Activated CD8-positive, alpha-beta memory T cell treated with anti-CD3 and anti-CD28 coated beads, Interleukin-2, amount 10 ng/mL, durations not matched to agents 7 days and 5 days (primary cell): ENCODE measurements around the gene OVCH1. TPM values are rescaled to one million over a fixed set of nuclear protein-coding genes. Genes with fewer than 3 reads are reported as not detected.

Source experiments
- ATAC-seq: fragments of 150-1000 bp; cut with Tn5 transposase; one replicate; pipeline ENCODE4 v1.10.0; 2021; ENCODE audit warnings: moderate library complexity
- CTCF ChIA-PET: fragments of 350-600 bp; sonication (Branson Sonifier 250); formaldehyde crosslinking; loops from one replicate; lab custom pipeline; 2021; ENCODE audit warnings: antibody characterized with exemption; lab: Charles Lee
- DNase-seq: peaks from one replicate; pipeline ENCODE4 v3.0.0-alpha.2; 2020
- H3K27ac Mint-ChIP-seq: one replicate; pipeline ENCODE4 v1.8.0; 2021; ENCODE audit warnings: mild to moderate bottlenecking, mixed read lengths
- H3K27me3 Mint-ChIP-seq: one replicate; pipeline ENCODE4 v1.8.0; 2021; ENCODE audit warnings: mixed read lengths
- H3K36me3 Mint-ChIP-seq: one replicate; pipeline ENCODE4 v1.8.0; 2021; ENCODE audit warnings: mild to moderate bottlenecking, mixed read lengths
- H3K4me1 Mint-ChIP-seq: one replicate; pipeline ENCODE4 v1.8.0; 2021; ENCODE audit warnings: mixed read lengths
- H3K4me3 Mint-ChIP-seq: one replicate; pipeline ENCODE4 v1.8.0; 2021; ENCODE audit warnings: mild to moderate bottlenecking, moderate library complexity, mixed read lengths
- H3K9me3 Mint-ChIP-seq: one replicate; pipeline ENCODE4 v1.8.0; 2022; ENCODE audit warnings: low read depth, mixed read lengths
- total RNA-seq, 2 experiments: library from RNA; stranded (reverse); gene quantifications; one replicate each; pipeline ENCODE4 v1.2.3, GENCODE V29; 2021

OVCH1 gene
- total RNA-seq, 2 experiments from 2014 or later = not detected

DNA sequence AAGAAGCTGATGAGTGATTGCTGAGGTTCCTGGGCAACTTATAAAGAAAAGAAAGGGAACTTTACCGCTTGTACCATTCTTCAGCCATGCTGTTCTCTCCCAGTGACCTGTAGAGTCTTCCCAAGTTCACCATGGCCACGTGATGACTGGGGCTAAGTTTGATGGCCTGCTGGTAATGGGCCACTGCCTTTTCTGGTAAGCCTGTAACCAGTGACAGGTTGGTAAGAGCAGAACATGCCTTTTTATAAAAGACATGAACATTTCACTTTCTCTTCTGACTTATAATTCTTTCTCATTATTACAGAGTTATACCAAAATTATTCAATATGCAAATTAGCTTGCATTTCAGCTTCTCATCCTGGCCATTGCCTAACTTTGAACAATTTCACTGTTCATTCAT, 20.9 kb upstream of the OVCH1 start:
- CTCF ChIA-PET = interaction anchor here (1.2 to 1.7 kb wide), 2 partner anchors 9 to 1326 kb away, joined by 3 read pairs; no protein-coding TSS in a partner anchor
- peaks cover 8% of the 10 kb centered on the region for H3K27me3 Mint-ChIP-seq
- DNase-seq = no peak
- no peaks in the 10 kb centered on the region for H3K36me3 Mint-ChIP-seq
- H3K27ac Mint-ChIP-seq = no peak overlapping the region
- H3K4me1 Mint-ChIP-seq = no peaks in the 10 kb centered on the region
- no peaks in the 10 kb centered on the region for H3K9me3 Mint-ChIP-seq
- no peak overlapping the region for H3K4me3 Mint-ChIP-seq
- ATAC-seq = no peak

DNA sequence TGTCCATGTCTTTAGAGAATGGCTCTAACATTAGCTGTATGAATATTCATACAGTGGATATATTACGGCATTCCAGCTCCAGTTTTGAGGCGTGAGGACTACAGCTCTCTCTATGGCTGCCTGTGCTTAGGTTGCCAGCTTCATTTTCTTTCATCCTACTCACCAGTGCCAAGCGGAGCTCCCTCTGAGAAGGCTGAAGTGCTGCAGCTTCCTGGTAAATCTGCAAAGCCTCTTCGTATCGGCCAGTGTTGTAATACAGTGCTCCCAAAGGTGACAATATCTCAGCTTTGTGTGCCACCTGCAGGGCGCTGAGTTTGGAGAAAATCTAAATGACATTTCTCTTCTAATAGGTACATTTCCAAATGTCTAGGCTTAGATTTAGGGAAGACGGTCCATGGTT, 19.8 kb upstream of the OVCH1 start:
- Mint-ChIP-seq H3K27ac (no peak overlapping the region), H3K36me3 (no peaks in the 10 kb centered on the region), H3K4me3 (no peak overlapping the region), H3K27me3 (peaks cover 6% of the 10 kb centered on the region), H3K4me1 (no peaks in the 10 kb centered on the region), H3K9me3 (no peaks in the 10 kb centered on the region)
- CTCF ChIA-PET = no interaction called here
- DNase-seq (no peak), ATAC-seq (no peak)

DNA sequence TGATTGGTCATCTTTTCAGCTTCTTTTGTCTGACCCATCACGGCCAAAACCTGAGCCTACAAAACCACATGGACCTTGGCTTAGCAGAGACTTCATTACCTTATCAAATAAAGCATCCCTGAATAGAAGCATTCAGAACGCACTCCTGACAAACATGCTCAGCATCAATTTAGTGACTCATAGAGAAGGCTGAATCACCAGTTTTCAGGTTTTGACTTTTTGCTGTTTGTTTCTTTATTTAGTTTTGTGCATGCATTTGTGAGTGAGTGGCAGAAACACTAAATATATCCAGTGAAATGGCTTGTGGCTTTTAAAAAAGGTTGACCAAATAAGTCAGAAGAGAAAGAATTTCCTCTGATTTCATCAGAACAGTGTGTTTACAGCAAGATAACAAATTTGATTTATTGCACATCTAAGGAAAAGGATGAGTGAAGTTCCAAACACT, 19.0 kb upstream of the OVCH1 start:
- DNase-seq (no peak), ATAC-seq (no peak)
- no peaks in the 10 kb centered on the region for H3K9me3 Mint-ChIP-seq
- no peak overlapping the region for H3K4me3 Mint-ChIP-seq
- no peak overlapping the region for H3K27ac Mint-ChIP-seq
- CTCF ChIA-PET = no interaction called here
- no peaks in the 10 kb centered on the region for H3K4me1 Mint-ChIP-seq
- H3K27me3 Mint-ChIP-seq = peaks cover 9% of the 10 kb centered on the region
- no peaks in the 10 kb centered on the region for H3K36me3 Mint-ChIP-seq

DNA sequence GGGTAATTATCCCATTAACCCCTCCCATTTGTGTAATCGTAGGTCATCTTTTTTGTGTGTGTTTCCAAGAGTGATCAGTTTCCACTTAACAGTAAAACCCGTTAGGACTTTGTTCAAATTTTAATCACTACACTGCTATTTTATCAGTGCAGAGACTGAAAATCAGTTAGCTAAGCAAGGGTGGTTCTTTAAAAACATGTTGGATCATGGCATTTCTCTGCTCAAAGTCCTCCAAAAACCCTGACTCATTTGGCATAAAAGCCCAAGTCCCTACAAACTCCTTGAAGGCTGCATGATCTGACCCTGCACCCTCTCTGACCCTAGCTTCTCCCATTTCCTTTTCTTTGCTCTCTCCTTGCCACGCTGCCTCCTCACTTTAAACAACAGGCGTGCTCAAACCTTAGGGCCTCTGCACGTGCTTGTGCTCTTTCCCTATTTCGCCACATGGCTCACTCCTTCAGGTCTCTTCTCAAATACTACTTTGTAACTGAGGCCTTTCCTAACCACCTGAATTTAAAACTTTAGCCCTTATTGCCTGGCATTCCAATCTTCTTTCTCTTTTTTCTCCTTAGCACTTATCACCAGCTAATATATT, 13.2 kb upstream of the OVCH1 start:
- ATAC-seq = no peak
- Mint-ChIP-seq H3K36me3 (no peaks in the 10 kb centered on the region), H3K27me3 (peaks cover 16% of the 10 kb centered on the region), H3K9me3 (no peaks in the 10 kb centered on the region), H3K4me1 (no peaks in the 10 kb centered on the region), H3K4me3 (no peak overlapping the region), H3K27ac (no peak overlapping the region)
- DNase-seq = no peak
- CTCF ChIA-PET = no interaction called here

DNA sequence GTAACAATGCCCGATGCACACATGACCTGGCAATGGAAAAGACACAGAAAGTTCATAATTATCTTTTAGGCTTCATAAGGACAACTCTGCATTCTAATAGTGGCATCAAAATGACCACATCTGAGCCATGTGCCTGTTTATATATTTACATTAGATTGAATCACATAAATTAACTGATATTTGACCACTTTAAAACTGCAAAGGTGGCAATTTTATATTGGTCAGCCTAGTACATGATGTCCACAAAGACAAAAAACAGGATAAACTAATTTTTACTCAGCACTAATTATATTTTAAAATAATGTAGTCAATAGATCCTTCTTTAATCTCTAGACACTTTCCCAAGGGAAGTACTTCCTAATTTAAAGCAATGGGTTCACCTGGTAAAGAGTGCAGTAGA, 12.0 kb upstream of the OVCH1 start:
- no peak overlapping the region for H3K27ac Mint-ChIP-seq
- H3K36me3 Mint-ChIP-seq = no peaks in the 10 kb centered on the region
- no peaks in the 10 kb centered on the region for H3K4me1 Mint-ChIP-seq
- ATAC-seq = no peak
- CTCF ChIA-PET = interaction anchor here (1.7 kb wide), 1 partner anchor 11 kb away, joined by 4 read pairs; no protein-coding TSS in a partner anchor
- DNase-seq = no peak
- H3K27me3 Mint-ChIP-seq = peaks cover 15% of the 10 kb centered on the region
- no peak overlapping the region for H3K4me3 Mint-ChIP-seq
- H3K9me3 Mint-ChIP-seq = no peaks in the 10 kb centered on the region

DNA sequence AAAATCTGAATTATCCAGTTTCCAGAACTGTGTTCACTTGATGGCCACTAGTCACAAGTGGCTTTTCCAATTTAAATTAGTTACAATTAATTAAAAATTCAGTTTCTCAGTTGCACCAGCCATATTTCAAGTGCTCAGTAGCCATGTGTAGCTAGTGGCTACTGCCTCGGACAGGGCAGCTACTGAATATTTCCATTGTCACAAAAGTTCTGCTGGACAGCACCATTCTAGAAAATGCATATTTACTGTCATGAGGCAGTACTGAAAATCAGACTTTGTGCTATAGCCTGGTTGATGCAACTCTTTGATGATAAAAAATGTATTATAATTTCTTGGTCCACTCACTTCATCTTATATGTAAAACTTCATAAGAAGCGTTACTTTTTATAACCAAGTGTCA, 11.5 kb upstream of the OVCH1 start:
- no peak overlapping the region for H3K27ac Mint-ChIP-seq
- H3K9me3 Mint-ChIP-seq = no peaks in the 10 kb centered on the region
- no peaks in the 10 kb centered on the region for H3K36me3 Mint-ChIP-seq
- no peak for ATAC-seq
- DNase-seq = no peak
- CTCF ChIA-PET = interaction anchor here (1.7 kb wide), 1 partner anchor 11 kb away, joined by 4 read pairs; no protein-coding TSS in a partner anchor
- H3K27me3 Mint-ChIP-seq = peaks cover 15% of the 10 kb centered on the region
- no peaks in the 10 kb centered on the region for H3K4me1 Mint-ChIP-seq
- H3K4me3 Mint-ChIP-seq = no peak overlapping the region

DNA sequence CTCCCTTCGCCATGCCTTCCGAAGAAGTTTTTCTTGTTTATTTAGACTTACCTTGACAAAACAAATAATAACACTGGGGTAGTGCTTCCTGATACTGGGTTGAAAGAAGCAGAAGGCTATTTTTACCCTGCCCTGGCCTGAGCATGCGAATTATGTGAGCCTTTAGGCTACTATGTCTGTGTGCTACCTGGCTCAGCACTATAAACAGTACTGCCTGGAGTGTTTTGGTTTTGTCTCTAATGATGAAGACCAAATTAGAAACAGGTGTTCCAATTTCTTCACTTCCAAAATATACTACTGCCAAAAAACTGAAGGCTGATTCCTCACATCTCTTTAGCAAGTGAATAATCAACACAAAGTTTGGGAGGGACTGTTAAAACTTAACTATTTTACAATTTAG, 7.6 kb upstream of the OVCH1 start:
- DNase-seq = no peak
- Mint-ChIP-seq H3K36me3 (no peaks in the 10 kb centered on the region), H3K4me3 (no peak overlapping the region), H3K27me3 (peaks cover 16% of the 10 kb centered on the region), H3K27ac (no peak overlapping the region), H3K9me3 (no peaks in the 10 kb centered on the region), H3K4me1 (no peaks in the 10 kb centered on the region)
- CTCF ChIA-PET = no interaction called here
- no peak for ATAC-seq

DNA sequence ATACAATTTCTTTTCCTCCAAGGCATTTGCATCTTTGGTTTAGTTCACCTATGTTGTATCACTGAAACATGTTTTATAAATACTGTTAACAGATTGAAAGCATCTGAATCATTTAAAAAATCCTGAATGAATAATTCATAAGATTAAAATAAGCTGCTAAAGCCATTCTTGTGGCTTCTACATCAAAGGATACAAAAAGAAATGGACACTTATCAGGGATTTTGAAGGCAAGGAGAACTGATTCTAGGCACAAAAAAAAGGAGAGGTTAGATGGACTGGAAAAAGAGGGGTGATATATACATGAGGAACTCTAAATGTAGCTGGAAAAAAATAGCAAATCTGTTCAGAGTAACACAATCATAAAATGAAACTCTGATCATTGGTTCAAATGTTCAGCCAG, 5.8 kb upstream of the OVCH1 start:
- CTCF ChIA-PET = no interaction called here
- no peaks in the 10 kb centered on the region for H3K9me3 Mint-ChIP-seq
- ATAC-seq = no peak
- no peak overlapping the region for H3K27ac Mint-ChIP-seq
- no peaks in the 10 kb centered on the region for H3K36me3 Mint-ChIP-seq
- no peaks in the 10 kb centered on the region for H3K4me1 Mint-ChIP-seq
- no peak for DNase-seq
- peaks cover 17% of the 10 kb centered on the region for H3K27me3 Mint-ChIP-seq
- no peak overlapping the region for H3K4me3 Mint-ChIP-seq

DNA sequence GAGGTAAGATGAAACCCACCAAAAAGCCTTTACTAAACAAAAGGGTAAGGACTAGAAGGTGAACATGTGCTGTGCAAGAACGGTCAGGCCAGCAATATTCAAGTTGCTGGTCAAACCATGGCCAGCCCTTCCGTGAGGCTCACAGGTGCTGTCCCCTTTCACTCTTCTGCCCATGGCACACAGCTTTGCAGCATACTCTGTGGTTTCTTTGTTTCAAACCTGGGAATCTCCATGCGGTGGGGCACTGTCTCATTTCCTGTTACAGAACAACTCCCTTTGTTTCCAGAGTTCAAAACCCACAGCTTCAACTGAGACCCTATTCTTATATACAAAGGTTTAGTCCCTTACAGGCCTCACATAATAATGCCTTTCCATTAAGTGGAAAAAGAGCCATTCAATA, 1.7 kb upstream of the OVCH1 start:
- Mint-ChIP-seq H3K4me3 (no peak overlapping the region), H3K27ac (no peak overlapping the region), H3K9me3 (no peaks in the 10 kb centered on the region), H3K27me3 (peaks cover 5% of the 10 kb centered on the region), H3K4me1 (no peaks in the 10 kb centered on the region), H3K36me3 (no peaks in the 10 kb centered on the region)
- CTCF ChIA-PET = no interaction called here
- no peak for ATAC-seq
- DNase-seq = no peak

DNA sequence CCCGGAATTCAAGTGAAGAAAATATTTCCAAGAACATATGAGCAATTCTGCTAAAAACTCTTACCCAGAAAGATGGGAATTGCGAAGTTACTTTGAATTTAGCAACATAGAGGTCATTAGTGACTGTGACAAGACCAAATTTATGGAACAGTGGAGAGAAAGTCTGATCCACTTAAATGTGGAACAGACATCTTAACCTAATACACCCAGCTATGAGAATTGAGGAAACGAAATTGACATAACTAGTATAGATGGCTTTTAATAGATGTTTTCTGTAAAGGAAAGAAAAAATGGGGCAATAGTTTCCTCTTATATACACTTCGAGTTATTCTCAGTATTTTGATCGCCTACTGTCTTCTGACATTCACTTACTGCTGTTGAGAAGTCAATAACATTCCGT, 4.6 kb downstream of the OVCH1 start:
- H3K36me3 Mint-ChIP-seq = no peaks in the 10 kb centered on the region
- ATAC-seq (no peak), DNase-seq (no peak)
- CTCF ChIA-PET = no interaction called here
- no peaks in the 10 kb centered on the region for H3K9me3 Mint-ChIP-seq
- no peaks in the 10 kb centered on the region for H3K4me1 Mint-ChIP-seq
- H3K27me3 Mint-ChIP-seq = peaks cover 23% of the 10 kb centered on the region
- H3K27ac Mint-ChIP-seq = no peak overlapping the region
- H3K4me3 Mint-ChIP-seq = no peak overlapping the region

DNA sequence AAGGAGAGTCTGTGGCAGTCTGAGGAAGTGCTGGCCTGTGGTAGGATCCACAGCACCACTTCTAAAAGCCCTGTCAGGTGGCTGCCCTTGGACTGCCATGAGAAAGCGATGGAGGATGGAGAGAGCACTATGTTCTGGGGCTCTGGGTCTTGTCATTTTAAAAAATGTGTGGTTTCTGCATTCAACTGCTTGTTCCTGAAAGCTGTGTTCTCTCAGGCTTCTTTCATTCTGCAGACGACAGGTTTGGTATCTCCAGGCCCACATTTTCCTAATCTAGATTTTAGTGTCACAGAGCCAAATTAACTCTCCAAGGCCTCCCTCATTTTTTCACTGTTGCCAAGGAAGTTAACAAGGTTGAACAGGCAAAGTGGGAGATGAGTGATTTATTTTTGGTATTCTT, 10.5 kb downstream of the OVCH1 start:
- no peak for DNase-seq
- Mint-ChIP-seq H3K4me3 (no peak overlapping the region), H3K36me3 (no peaks in the 10 kb centered on the region), H3K9me3 (no peaks in the 10 kb centered on the region), H3K27ac (no peak overlapping the region), H3K4me1 (no peaks in the 10 kb centered on the region), H3K27me3 (peaks cover 23% of the 10 kb centered on the region)
- no peak for ATAC-seq
- CTCF ChIA-PET = no interaction called here

DNA sequence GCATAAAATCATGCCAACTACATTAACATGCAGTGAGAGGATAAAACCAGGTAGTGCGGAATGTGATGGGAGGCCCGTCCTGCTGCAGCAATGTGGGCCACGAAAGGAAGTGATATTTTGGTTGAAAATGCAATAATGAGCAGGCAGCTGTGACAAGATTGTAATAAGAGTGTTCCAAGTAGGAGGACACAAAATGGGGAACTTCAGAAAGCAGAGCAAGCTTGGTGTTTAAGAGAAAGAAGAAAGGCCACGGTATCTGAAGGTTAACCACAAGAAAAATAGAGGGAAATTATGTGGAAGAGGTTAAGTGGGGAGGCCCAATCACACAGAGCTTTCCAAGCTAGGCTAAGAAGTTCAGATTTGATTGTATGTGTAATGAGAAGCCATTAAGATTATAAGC, 34.3 kb downstream of the OVCH1 start:
- H3K9me3 Mint-ChIP-seq = no peaks in the 10 kb centered on the region
- no peaks in the 10 kb centered on the region for H3K4me1 Mint-ChIP-seq
- no peak overlapping the region for H3K27ac Mint-ChIP-seq
- no peak overlapping the region for H3K4me3 Mint-ChIP-seq
- H3K27me3 Mint-ChIP-seq = no peaks in the 10 kb centered on the region
- no peak for ATAC-seq
- DNase-seq = no peak
- CTCF ChIA-PET = no interaction called here
- H3K36me3 Mint-ChIP-seq = no peaks in the 10 kb centered on the region

DNA sequence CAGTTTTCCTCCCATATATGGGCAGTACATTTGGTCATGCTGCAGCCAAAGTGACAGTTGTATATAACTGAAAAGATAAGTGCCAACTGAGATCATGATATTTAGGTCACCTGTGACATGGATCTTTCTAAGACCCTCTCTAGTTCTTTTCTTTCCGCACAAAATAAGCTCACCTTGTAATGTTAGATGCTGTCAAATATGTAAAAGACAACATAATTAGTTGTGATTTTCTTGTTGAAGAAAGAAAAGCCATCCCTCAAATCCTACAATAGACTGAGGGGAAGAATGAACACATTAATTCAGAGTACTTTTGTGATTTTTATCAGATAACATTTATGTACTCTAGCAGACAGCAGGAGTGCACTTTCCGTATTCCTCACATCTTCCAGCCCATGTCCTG, 37.4 kb downstream of the OVCH1 start:
- DNase-seq = no peak
- Mint-ChIP-seq H3K27ac (no peak overlapping the region), H3K27me3 (peaks cover 6% of the 10 kb centered on the region), H3K4me3 (no peak overlapping the region), H3K36me3 (no peaks in the 10 kb centered on the region), H3K9me3 (no peaks in the 10 kb centered on the region), H3K4me1 (no peaks in the 10 kb centered on the region)
- CTCF ChIA-PET = no interaction called here
- ATAC-seq = no peak

DNA sequence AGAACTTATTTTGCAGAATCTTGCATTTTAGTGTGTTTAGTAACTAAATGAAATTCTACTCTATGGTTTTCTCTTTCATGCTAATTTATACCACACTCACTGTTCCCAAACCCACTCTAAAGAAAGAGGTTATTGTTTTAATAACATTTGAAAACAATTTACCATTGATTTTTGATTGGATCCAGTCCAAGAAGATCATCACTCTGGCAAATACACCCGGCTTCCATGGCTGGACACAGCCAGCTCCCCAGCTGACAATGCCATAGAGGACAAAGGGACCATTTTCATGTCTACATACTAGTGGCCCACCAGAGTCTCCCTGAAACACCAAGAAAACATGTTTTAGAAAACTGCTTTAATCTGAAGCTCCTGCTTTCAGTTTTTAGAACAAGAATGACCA, 42.4 kb downstream of the OVCH1 start:
- CTCF ChIA-PET = no interaction called here
- H3K4me3 Mint-ChIP-seq = no peak overlapping the region
- H3K36me3 Mint-ChIP-seq = no peaks in the 10 kb centered on the region
- H3K9me3 Mint-ChIP-seq = no peaks in the 10 kb centered on the region
- no peak for DNase-seq
- H3K27ac Mint-ChIP-seq = no peak overlapping the region
- no peaks in the 10 kb centered on the region for H3K4me1 Mint-ChIP-seq
- peaks cover 13% of the 10 kb centered on the region for H3K27me3 Mint-ChIP-seq
- no peak for ATAC-seq

DNA sequence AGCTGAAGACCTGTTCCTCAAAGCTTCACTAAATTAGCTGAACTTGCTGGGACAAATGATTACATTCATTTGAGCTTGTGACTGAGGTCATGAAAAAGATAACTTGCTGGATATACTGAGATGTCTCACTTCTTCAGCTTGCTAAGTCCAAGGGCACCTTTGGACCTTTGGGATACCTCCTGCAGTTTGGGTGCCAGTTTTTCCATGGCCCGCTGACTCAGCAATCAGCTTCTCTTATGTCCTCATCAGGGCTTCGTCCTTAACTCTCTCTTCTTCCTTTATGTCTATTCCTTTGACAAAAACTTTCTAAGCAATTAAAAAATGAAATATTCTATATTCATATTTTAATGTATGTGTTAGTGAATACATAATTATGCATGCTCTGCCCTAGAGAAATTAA, 45.6 kb downstream of the OVCH1 start:
- CTCF ChIA-PET = no interaction called here
- Mint-ChIP-seq H3K9me3 (no peaks in the 10 kb centered on the region), H3K27ac (no peak overlapping the region), H3K4me3 (no peak overlapping the region), H3K27me3 (peaks cover 17% of the 10 kb centered on the region), H3K36me3 (no peaks in the 10 kb centered on the region), H3K4me1 (no peaks in the 10 kb centered on the region)
- no peak for ATAC-seq
- no peak for DNase-seq
